Vagina (tissue), 2 donors: ENCODE results near the gene CST2.

Experiments
- POLR2A ChIP-seq, 2 donors: fragments of 450-650 bp; IDR thresholded peaks; one replicate each; pipeline ENCODE4 v1.6.1; 2017; ENCODE audit warnings: antibody characterized with exemption in 2 of 2, mild to moderate bottlenecking in 2 of 2, moderate library complexity in 2 of 2
- POLR2AphosphoS5 ChIP-seq, 2 donors: sonication (generic); formaldehyde crosslinking; IDR thresholded peaks; one replicate each; pipeline ENCODE4 v1.9.0; 2017; ENCODE audit warnings: antibody characterized with exemption in 2 of 2, mild to moderate bottlenecking in 2 of 2, low read depth in 1 of 2; ENCODE audit not compliant: insufficient read depth in 1 of 2
- TF ChIP-seq, protein P1 (sequence below), 3 experiments: fragments of 450-650 bp in 2 of 3; fragments of 200-600 bp in 1 of 3; sonication (generic) in 1 of 3; IDR thresholded peaks; one replicate each; pipeline ENCODE4 v1.5.1; 2017 to 2019; ENCODE audit warnings: antibody characterized with exemption in 3 of 3, mild to moderate bottlenecking in 2 of 3, moderate library complexity in 2 of 3

DNA sequence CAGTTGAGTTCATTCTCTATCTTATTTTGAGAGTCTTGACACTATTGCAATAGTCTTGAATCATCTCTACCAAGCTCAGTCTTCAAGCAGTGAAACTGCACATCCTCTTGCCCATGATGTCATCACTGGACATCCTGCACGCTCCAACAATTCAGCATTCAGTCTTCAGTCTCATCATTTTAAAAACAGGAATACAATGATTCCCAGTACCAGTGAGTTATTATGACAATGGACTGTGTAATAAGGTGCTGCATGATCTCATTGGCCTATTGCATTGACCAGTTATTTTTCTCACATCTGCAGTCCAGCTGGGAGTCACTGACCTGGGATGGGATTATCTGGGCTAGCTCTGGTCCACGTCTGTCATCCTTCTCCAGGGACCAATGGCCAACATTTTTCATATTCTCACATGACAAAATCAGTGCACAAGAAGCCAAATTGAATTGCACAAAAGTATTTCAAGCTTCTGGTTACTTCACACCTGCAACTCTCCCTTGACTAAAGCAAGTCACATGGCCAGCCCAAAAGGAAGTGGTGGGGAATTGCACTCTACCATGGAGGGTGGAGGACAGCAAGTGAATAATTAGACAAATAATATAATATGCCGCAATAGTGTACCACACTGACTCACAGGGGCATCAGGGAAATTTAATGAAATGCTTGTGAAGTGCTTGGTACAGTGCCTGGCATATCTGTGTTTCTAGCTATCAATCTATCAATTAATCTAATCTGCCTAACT, 6.4 kb upstream of the CST2 start:
- no peak for TF ChIP-seq POLR2A (IDR thresholded peaks at IDR 0.05)
- TF ChIP-seq, protein P1, sequence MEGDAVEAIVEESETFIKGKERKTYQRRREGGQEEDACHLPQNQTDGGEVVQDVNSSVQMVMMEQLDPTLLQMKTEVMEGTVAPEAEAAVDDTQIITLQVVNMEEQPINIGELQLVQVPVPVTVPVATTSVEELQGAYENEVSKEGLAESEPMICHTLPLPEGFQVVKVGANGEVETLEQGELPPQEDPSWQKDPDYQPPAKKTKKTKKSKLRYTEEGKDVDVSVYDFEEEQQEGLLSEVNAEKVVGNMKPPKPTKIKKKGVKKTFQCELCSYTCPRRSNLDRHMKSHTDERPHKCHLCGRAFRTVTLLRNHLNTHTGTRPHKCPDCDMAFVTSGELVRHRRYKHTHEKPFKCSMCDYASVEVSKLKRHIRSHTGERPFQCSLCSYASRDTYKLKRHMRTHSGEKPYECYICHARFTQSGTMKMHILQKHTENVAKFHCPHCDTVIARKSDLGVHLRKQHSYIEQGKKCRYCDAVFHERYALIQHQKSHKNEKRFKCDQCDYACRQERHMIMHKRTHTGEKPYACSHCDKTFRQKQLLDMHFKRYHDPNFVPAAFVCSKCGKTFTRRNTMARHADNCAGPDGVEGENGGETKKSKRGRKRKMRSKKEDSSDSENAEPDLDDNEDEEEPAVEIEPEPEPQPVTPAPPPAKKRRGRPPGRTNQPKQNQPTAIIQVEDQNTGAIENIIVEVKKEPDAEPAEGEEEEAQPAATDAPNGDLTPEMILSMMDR (IDR thresholded peaks at IDR 0.05): no peak
- TF ChIP-seq POLR2AphosphoS5 (IDR thresholded peaks at IDR 0.05; ENCODE audit: insufficient read depth in 1 of 2, low read depth in 1 of 2): no peak
